Activated CD4-positive, alpha-beta T cell treated with anti-CD3 and anti-CD28 coated beads, Interleukin-2, amount 50 U/mL, for 4 hours (primary cell): Measurements from ENCODE around the gene LCK.
"Not testable (repeated sequence)": the region's sequence is repeated elsewhere in the genome, so short reads cannot be mapped to it uniquely, and the experiment has no call there.

Source experiments
- DNase-seq, 2 experiments: peaks; one replicate each; pipeline ENCODE4 v3.0.0-alpha.2; 2020

Gene LCK

DNA sequence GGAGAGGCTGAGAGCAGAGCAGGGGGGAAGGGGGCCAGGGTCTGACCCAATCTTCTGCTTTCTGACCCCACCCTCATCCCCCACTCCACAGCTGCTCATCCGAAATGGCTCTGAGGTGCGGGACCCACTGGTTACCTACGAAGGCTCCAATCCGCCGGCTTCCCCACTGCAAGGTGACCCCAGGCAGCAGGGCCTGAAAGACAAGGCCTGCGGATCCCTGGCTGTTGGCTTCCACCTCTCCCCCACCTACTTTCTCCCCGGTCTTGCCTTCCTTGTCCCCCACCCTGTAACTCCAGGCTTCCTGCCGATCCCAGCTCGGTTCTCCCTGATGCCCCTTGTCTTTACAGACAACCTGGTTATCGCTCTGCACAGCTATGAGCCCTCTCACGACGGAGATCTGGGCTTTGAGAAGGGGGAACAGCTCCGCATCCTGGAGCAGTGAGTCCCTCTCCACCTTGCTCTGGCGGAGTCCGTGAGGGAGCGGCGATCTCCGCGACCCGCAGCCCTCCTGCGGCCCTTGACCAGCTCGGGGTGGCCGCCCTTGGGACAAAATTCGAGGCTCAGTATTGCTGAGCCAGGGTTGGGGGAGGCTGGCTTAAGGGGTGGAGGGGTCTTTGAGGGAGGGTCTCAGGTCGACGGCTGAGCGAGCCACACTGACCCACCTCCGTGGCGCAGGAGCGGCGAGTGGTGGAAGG lies 23.7 kb downstream of the LCK start:
- DNase-seq = no peak

DNA sequence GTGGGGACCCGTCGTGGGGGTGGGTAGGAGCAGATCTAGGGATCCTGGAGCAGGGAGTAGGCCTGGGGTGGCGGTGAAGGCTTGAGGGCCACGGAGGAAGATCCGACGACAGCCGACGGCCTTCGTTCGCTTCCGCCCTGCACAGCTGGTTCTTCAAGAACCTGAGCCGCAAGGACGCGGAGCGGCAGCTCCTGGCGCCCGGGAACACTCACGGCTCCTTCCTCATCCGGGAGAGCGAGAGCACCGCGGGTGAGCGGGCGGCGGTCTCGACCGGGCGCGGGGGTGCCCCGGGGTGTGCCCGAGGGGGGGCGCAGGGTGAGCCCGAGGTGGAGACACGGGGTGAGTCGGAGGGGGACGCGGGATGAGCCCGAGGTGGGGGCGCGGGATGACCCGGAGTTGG lies 24.4 kb downstream of the LCK start:
- DNase-seq = no peak

DNA sequence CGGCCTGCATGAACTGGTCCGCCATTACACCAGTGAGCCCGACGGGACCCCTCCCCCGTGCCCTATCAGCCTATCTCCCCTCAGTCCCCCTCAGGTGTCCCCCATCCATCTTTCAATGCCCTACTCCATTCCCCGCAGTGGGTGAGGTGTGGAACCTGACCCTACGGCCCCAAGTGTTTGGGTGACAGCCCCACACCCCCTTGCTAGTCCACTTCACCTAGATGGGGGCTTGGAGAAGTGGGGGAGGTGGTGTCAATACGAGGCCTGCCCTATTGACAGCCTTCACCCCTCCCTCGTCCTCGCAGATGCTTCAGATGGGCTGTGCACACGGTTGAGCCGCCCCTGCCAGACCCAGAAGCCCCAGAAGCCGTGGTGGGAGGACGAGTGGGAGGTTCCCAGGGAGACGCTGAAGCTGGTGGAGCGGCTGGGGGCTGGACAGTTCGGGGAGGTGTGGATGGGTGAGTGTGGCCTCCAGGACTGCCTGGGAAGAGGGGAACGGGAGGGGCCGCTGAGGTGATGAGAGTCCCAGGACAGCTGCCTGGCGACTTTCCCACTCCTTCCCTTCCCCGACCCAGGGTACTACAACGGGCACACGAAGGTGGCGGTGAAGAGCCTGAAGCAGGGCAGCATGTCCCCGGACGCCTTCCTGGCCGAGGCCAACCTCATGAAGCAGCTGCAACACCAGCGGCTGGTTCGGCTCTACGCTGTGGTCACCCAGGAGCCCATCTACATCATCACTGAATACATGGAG lies 25.1 kb downstream of the LCK start:
- no peak for DNase-seq

DNA sequence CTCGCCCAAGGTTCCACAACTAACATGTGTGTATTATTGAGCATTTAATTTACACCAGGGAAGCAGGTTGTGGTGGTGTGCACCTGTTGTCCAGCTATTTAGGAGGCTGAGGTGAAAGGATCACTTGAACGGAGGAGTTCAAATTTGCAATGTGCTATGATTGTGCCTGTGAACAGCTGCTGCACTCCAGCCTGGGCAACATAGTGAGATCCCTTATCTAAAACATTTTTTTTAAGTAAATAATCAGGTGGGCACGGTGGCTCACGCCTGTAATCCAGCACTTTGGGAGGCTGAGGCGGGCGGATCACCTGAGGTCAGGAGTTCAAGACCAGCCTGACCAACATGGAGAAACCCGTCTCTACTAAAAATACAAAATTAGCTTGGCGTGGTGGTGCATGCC lies 33.7 kb downstream of the LCK start:
- not testable (repeated sequence) for DNase-seq

DNA sequence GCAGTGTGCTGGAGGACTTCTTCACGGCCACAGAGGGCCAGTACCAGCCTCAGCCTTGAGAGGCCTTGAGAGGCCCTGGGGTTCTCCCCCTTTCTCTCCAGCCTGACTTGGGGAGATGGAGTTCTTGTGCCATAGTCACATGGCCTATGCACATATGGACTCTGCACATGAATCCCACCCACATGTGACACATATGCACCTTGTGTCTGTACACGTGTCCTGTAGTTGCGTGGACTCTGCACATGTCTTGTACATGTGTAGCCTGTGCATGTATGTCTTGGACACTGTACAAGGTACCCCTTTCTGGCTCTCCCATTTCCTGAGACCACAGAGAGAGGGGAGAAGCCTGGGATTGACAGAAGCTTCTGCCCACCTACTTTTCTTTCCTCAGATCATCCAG lies 34.6 kb downstream of the LCK start:
- DNase-seq = no peak

DNA sequence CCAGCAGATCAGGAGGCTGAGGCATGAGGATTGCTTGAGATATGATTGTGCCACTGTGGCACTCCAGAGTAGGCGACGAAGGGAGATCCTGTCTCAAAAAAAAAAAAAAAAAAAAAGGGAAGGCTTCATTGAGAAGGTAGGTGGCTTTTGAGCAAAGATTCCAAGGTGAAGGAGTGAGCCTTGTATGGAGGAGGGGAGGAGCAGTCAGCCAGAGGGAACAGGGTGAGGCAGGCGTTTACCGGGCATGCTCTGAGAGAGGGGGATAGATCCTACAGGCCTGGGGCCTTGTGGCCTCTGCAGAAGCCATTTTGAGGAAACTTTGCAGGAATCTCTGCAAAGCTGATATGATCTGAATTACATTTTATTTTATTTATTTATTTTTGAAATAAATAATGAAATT lies 35.7 kb downstream of the LCK start:
- DNase-seq = no peak

DNA sequence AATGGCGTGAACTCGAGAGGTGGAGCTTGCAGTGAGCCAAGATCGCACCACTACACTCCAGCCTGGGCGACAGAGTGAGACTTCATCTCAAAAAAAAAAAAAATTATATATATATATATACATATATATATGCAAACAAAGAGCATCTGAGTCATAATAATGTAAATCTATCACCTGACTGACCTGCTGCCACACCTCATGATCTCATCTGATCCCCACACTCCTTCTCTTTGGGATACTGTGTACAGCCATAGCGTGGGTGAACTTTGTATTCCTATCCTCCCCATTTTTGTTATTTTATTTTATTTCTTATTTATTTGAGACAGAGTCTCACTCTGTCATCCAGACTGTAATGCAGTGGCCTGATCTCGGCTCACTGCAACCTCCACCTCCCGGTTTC lies 38.2 kb downstream of the LCK start:
- DNase-seq = no peak

DNA sequence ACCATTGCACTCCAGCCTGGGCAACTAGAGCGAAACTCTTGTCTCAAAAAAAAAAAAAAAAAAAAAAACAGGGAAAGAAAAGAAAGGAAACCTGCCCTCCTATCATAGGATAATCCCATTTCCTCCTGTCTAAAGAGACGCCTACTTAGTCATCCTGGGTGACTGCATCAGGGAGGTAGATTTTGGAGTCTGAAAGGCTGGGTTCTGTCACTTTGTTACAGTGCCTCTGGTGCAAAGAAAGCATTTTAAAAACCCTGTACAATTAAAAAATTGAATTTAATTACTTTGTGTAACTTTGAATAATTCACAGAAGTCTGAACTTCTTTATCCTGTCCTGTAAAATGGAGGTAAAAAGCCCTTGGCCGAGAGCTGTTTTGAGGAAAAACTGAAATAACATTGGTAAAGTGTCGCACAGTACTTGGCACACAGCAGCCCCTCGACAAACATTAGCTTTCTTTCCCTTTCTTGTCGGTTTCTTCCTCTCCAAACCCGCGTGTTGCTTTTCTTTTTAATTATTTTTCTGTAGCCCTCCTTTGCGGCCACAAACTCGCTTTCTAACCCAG lies 40.2 kb downstream of the LCK start:
- DNase-seq = no peak

DNA sequence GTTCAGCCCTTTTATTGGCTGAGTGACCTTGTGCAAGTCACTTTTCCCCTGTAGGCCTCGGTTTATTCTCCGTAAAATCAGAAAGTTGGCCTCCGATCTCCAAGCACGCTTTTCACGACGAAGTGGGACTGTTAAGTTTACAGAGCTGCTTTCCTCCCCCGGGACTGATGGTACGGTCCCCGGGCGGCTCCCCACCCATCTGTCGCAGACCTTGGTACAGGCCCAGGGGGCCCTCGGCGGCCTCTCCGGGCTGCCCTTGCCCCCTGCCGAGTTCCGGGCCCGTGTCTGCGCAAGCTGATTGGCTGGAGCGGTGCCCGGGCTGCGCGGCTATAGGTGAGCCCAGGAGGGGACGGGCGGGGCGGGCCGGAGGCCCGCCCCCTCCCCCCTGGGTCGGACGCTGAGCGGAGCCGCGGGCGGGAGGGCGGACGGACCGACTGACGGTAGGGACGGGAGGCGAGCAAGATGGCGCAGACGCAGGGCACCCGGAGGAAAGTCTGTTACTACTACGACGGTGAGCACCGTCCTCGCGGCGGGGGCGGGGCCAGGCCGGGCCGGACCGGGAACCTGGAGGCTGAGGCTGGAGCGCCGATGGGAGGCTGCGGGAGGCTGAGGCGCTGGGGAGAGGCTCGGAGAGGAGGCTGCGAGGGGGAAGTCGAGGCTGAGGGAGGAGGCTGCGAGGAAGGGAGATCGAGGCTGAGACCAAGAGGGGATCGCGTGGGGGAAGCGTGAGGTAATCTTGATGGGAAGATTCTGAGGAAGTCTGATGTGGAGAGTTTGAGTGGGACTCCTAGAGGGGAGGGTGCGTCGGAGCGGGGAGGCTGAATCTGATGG lies 40.9 kb downstream of the LCK start, which contains the start of gene HDAC1:
Gene HDAC1, plus strand, starts transcription at position 376 of the 831 bp plus-strand sequence. Its CDS starts 87 bp downstream, at position 463.
- peak; percentile 93 to 95 for DNase-seq

DNA sequence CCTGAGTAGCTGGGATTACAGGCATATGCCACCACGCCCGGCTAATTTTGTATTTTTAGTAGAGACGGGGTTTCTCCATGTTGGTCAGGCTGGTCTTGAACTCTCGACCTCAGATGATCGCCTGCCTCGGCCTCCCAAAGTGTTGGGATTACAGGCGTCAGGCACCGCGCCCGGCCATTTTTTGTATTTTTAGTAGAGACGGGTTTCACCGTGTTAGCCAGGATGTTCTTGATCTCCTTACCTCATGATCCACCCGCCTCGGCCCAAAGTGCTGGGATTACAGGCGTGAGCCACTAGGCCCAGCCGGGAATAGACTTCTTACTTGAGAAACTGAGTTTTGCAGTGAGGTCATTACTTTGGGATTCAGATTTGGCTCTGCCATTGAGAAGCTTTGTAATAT lies 47.1 kb downstream of the LCK start:
- not testable (repeated sequence) for DNase-seq

DNA sequence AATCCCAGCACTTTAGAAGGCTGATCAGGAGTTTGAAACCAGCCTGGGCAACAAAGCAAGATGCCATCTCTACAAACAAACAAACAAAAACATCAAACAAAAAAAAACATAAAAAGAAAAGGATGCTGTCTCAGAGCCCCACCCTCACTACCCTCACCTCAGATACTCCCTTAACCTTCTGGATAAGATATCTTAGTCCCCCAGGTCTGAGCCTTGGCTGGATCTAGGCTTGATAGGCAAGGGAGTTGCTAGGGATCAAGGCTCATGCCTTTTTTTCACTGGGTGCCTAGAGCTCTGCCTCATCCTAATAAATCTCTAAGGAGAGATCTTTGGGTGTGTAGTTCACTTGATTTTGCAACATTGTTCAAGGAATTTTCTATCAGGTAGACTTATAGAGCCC lies 48.3 kb downstream of the LCK start:
- DNase-seq = no peak

DNA sequence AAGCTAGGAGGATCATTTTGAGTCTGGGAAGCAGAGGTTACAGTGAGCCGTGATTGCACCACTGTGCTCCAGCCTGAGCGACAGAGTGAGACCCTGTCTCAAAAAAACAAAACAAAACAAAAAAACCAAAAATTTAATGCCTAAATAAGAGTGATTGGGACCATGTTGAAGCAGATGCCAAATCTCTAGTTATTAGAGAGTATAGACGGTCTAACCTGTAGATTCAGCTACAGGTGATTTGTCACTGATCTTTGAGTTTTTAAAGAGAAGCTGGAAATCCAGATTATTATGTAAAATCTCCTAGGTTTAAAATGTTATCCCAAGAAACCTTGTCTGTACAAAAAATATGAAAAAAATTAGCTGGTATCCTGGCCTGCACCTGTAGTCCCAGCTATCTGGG lies 52.3 kb downstream of the LCK start:
- no peak for DNase-seq

DNA sequence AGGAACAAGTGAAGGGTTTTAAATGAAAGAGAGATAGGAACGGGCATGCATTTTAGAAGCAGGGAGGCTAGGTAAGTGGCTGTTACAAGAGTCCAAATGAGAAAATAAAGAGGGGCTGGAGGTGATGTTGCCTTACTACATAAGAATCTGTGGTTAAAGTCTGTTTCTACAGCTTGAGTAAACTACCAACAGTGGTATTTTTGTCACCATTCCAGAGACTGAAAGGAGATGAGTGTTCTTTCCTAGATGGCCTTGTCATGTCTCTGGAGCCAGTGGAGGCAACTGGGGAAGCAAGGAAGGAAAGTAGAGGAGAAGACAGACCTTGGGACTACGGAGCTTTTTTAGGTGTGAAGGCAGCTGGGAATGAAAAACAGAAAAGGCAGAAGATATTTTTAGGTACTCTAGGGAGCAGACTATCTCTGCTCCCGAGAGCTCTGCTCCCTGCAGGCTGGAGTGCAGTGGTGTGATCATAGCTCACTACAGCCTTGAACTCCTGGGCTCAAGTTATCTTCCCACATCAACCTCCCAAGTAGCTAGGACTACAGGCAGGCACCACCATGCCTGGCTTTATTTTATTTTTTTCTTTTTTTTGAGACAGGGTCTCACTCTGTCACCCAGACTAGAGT lies 53.0 kb downstream of the LCK start:
- DNase-seq = no peak

DNA sequence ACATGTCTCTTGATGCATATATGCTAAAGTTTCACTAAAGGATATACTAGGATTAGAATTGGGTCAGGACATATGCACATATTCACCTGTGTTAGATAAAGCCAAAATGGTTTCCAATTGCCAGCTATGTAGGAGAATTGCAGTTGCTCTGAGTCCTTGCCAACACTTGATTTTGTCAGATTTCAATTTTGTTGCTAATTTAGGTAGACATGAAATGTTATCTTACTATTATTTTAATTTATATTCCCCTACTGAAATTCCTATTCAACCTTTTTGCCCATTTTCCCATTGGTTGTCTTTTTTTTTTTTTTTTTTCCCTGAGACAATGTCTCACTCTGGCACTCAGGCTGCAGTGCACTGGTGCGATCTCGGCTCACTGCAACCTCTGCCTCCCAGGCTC lies 54.2 kb downstream of the LCK start:
- no peak for DNase-seq

DNA sequence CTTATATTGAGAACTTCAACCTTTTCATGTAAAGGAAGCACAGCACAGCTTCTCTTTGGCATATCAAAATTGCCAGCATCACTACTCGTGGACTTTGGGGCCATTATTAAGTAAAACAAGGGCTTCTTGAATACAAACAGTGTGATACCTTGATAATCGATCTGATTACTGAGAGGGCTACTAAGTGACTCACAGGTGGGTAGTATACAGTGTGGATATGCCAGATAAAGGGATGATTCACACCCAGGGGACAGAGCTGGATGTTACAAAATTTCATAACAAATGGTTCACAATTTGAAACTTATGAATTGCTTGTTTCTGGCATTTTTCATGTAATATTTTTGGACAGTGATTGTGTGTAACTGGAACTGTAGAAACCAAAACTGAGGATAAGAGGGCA lies 56.3 kb downstream of the LCK start:
- DNase-seq = no peak

DNA sequence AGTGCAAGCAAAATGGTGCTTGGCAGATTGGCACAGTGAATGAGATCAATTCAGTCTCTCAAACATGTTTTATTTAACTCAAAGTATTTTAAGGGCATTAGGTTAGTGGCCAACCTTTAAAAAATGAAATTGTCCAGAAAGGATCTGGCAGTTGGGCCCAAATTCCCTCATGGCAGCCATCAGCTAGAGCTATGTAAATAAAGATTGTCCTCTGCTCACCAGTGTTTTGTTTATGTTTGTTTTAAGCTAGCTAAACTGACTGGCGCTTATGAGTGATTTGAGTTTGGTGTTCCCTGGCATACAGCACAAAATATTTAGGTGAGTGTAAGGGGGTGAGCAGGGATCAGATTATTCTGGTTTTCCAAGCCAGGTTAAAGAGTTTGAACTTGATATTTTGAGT lies 58.9 kb downstream of the LCK start:
- DNase-seq = no peak

DNA sequence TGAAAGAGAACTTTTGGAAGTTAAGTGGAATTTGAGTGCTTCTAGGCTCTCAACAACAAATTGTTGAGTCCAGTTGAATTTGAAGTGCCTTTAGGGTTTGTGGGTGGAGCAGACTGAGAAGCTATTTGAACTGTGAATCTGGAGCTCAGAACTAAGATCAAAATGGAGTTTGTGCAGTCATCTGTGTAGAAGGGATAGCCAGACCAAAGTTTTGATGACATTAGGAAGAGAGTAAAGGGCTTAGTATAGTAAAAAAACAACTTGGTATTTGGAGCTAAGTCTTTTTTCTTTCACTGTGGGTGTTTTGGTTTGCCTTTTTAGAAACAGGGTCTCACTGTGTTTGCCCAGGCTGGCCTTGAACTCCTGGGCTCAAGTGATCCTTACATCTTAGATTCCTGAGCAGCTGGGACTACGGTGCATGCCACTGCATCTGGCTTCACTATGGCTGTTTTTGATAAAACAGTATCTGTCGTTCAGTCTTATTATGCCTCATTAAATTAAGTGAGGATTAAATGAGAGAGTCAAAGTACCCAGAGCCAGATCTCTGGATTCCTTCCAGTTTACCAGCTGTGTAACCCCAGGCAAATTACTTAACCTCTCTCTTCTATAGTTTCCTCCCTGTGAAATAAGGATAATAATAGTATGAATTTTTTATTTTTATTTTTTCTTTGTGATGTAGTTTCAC lies 60.8 kb downstream of the LCK start:
- no peak for DNase-seq

DNA sequence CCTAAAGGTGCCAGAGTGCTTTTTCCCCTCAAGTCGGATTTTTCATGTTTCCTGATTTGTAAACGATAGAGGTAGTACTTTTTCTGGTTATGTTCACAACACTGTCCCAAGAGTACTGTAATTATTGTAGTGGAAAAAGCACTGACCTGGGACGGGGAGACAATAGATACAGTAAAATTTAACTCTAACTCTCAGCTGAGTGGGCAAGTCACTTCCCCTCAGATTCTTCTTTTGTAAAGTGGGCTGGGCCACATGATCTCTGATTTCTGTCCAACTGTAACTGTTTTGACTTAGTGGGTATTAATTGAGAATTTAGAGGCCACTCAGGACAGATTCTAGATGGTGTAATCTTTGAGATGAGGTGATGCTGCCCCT lies 65.8 kb downstream of the LCK start:
- no peak for DNase-seq

DNA sequence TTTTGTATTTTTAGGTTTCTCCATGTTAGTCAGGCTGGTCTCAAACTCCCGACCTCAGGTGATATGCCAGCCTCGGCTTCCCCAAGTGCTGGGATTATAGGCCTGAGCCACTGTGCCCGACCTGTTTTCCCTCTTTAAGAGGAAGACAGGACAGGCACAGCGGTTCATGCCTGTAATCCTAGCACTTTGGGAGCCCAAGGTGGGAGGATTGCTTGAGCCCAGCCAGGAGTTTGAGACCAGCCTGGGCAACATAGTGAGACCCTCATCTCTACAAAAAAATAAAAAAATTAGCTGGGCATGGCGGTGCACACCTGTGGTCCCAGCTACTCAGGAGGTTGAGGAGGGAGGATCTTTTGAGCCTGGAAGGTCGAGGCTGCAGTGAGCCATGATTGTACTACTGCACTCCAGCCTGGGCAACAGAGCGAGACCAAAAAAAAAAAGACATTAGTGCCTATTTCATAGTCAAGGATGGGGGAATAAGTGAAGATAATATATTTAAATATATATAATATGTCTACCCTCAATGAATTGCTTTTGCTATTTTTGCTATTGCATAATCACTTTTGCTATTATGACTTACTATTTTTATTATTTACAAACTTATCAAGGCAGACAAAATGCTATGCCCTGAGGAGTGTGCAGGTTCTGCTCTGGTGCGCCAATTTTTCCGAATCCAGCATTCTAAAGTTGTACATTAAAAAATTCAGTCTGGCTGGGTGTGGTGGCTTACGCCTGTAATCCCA lies 67.2 kb downstream of the LCK start:
- no peak for DNase-seq

DNA sequence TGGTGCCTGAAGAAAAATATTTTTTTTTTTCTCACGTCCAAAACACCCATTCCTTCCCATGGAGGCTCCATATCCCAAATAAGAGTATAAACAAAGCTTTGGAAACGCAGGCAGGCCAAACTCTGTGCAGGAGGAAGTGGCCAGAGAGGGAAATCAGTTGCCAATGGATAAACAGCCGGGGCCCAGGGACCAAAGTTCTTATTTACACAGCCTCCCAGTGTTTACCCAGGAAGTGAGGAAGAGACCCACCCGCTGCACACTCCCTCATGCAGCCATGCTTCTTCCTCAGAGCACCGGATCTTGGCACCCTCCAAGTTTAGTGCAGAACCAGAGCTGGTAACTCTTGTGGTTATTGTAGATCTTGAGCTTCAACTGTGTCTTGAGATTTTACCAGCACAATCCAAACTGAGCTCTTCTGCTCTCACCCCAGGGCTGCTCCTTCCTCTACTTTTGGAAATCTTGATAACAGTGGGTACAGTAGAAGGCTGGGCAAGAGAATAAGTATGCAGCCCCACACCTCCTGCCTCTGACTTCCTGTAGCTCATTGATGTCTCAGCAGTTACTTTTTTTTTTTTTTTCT lies 70.7 kb downstream of the LCK start:
- peak in 1 of 2 experiments; percentile 18 for DNase-seq

DNA sequence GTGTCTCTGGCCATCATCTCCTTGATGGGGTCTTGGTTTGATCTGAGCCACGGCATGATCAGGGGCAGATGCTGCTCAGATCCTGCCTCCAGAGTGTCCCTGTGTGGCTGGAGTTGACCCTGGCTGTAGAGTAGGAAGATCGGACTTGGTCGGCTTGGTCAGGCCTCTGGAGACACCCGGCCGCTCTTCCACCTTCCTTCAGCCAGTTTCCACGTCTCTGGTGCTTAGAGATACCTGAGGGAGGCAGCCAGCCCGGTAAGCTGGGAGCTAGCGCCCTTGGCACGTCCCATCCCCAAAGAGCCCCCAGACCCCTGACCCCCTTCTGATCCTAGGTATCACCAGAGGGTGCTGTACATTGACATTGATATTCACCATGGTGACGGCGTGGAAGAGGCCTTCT lies 76.1 kb downstream of the LCK start:
- no peak for DNase-seq
